GM19043 (cell line): Measurements from ENCODE around the gene INTS3.
A peak's percentile ranks its signal among the peaks of the same experiment; 100 is the strongest.
"Not testable (repeated sequence)": the region's sequence is repeated elsewhere in the genome, so short reads cannot be mapped to it uniquely, and the experiment has no call there.

Source experiments
- ATAC-seq: cut with Tn5 transposase; IDR thresholded peaks from one replicate; pipeline ENCODE4 v1.9.1; 2021; ENCODE audit warnings: low read depth; ENCODE audit not compliant: unreplicated experiment

INTS3 gene

DNA sequence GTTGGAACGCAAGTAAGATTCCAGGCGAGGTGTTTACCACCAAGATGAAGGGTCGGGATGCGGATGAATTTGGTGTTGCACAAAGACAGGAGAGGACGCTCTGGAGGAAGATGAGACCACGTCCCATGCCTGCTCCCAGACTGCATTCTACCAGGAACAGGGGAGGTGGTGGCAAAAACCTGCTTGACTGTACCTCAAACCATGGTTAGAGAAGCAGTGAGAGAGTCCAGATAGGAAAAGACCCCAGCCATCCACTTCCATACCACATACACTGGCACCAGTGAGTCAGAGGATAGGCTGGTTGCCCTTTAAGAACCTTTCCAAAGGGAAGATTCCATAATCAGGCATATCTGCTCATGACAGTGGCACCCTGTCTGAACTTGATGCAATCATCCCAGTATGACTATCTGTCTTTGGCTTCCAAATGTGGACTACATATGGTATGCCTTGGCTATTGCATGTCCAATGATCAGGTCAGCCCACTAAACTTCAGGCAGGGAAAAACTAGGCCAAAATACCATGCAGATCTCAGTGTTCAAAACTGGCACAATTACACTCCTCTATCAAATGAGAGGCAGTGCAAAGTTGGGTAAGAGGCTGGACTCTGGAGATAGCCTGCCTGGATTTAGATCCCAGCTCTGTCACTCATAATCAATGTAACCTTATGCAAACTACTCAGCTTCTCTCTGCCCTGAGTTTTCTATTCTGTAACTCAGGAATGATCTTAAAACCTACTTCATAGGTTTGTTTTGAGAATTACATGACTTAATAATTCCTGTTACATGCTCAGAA, 28.7 kb upstream of the INTS3 start:
- ATAC-seq: no peak

DNA sequence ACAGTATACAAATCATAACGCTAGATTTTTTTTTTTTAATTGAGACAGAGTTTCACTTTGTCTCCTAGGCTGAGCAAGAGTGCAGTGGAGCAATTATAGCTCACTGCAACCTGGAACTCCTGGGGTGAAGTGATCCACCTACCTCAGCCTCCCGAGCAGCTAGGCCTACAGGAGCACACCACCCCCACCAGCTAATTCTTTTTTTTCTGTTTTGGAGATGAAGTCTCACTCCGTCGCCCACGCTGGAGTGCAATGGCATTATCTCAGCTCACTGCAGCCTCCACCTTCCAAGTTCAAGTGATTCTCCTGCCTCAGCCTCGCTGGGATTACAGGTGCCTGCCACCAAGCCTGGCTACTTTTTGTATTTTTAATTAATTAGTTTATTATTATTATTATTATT, 28.1 kb upstream of the INTS3 start:
- no peak for ATAC-seq

DNA sequence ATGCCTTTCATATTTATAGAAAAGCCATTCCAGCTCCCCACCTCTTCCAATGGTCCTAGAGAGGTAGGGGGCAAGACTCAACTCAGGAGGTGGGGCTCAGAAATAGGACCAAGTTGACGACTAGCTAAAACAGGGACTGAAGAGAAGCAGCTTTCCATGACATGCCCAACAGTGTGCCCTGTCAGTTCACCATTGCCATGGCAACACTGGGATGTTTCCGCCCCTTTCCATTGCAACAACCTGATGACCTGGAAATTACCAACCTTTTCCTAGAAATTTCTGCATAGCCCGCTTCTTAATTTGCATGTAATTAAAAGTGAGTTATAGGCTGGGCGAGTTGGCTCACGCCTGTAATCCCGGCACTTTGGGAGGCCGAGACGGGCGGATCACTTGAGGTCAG, 22.4 kb upstream of the INTS3 start:
- ATAC-seq: no peak

DNA sequence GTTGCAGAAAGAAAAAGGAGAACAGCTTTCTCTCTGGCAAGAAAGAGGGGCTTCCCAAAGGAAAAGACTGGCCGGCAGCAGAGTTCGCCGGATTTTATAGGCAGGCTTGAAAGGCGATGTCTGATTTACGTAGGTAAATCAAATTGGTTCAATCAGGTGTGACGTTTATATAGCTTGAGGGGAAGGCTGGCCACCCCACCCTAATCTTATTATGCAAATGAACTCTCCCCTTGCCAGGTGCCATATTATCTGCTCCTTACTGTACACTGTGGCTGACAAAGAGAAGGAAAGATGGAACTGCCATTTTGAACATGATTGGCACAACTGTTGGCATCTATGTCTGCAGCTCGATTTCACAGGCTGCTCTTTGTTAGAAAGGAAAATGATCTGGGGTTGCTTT, 16.8 kb upstream of the INTS3 start:
- no peak for ATAC-seq

DNA sequence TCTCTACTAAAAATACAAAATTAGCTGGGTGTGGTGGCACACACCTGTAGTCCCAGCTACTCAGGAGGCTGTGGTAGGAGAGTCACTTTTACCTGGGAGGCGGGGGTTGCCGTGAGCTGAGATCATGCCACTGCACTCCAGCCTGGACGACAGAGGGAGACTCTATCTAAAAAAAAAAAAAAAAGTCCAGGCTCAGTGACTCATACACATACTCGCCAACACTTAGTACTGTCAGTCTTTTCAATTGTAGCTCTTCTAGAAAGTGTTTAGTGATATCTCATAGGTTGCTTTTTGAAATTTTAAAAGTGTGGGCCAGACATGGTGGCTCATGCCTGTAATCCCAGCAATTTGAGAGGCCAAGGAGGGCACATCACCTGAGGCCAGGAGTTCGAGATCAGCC, 11.6 kb upstream of the INTS3 start:
- not testable (repeated sequence) for ATAC-seq

DNA sequence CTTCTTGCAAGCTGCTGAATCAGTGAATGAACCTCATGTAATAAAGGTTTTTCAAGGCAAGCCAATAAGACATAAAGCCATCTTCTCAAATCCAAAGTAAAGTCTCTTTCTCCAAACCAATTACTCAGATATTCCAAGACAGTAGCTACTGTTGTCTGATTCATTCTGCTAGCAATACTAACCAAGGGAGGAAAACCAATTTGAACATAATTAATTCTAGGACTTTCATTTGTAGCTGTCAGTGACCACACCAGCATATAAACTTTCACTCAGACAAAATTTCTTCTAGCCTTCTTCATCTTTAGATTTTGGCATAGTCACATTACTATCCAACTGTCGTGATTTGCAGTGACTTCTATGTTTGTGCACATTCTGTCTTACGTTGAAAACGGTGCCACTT, 10.5 kb upstream of the INTS3 start:
- no peak for ATAC-seq

DNA sequence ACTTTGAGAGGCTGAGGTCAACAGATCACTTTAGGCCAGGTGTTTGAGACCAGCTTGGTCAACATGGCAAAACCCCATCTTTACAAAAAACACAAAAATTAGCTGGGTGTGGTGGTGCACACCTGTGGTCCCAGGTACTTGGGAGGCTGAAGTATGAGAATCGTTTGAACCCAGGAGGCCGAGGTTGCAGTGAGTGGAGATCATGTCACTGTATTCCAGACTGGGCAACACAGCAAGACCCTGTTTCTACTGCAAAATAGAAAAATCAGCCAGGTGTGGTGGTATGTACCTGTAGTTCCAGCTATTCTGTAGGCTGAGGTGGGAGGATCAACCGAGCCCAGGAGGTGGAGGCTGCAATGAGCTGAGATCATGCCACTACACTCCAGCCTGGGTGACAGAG, 4.2 kb upstream of the INTS3 start:
- ATAC-seq: no peak

DNA sequence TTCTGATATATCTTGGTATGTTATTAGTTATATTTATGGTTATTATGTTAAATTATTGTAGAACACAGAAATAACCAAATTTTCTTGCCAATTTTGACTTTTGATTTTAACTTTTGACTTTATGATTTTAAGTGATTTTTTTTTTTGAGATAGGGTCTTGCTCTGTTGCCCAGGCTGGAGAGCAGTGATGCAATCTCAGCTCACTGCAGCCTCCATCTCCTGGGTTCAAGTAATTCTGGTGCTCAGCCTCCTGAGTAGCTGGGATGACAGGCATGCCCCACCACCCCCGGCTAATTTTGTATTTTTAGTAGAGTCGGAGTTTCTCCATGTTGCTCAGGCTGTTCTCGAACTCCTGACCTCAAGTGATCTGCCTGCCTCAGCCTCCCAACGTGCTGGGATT, 3.2 kb upstream of the INTS3 start:
- not testable (repeated sequence) for ATAC-seq

DNA sequence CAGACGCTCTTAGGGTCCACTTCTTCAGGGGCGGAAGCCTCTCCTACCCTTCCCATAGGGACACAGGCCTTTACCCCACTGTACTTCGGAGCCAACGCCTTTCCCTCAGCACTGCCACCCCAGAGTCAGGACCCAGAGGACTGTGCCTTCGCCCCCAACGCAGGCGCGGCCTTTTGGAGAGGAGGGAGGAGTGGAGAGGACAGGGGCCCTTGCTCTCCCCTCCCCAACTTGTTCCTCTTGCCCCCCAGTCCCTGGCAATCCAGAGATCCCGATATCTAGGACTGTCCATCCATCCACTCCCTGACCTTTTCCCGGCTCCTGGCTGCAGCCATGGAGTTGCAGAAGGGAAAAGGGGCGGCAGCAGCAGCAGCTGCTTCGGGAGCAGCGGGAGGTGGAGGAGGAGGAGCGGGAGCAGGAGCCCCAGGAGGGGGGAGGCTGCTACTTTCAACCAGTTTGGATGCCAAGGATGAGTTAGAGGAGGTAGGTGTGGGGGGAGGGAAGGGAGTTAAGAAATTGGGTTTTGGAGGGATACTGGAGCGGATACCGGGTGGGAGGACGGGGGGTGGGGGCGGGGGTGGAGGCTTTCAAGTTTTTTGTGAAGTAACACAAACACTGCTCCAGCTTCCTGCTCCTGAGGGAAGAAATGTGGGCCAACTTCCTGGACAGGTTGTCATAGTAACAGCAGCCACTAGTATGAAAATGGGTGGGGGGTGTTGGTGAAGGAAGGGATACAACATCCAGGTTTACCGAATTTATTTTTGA, 636 bp downstream of the INTS3 start:
- ATAC-seq: no peak

DNA sequence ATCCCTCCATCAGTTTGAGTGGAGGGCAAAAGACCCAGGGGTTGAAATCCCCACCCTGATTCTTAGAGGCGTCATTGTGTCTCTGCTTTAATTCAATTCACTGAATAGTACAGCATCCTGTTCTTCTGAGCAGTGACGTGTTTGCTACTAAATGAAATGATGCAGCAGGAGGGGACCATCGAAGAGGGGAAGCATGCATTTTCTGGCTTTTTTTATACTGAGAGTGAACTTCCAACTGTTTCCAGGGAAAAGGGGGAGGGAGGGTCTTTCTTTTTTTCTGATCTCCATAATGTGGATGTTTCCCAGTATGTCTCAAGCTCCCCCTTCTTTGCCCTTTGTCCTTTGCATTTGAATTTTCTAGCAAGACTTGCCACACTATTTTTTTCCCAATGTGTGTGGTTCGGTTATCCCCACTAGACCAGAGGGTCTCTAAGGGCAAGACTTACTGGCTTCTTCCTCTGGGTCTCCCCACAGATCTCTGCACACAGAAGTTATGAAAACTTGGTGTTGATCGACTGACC, 2.7 kb downstream of the INTS3 start:
- ATAC-seq: no peak

DNA sequence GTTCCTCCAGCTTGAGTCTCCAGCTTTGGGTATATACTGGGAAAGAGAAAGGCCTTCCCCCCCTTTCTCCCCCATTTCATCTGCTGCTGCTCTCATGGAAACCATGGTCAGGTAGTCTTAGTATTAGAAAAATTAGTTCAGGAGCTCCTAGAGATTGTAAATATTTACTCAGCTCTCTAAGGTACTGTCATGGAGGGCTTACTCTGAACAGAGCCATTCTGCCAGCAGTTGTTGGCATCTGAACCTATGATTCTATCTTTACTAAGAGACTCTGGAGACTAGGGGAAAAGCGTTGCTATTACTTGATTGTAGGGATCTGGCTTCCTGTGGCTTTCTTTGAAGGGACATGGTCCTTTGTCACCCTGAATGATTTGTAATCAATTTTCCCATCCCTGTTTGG, 6.1 kb downstream of the INTS3 start:
- no peak for ATAC-seq

DNA sequence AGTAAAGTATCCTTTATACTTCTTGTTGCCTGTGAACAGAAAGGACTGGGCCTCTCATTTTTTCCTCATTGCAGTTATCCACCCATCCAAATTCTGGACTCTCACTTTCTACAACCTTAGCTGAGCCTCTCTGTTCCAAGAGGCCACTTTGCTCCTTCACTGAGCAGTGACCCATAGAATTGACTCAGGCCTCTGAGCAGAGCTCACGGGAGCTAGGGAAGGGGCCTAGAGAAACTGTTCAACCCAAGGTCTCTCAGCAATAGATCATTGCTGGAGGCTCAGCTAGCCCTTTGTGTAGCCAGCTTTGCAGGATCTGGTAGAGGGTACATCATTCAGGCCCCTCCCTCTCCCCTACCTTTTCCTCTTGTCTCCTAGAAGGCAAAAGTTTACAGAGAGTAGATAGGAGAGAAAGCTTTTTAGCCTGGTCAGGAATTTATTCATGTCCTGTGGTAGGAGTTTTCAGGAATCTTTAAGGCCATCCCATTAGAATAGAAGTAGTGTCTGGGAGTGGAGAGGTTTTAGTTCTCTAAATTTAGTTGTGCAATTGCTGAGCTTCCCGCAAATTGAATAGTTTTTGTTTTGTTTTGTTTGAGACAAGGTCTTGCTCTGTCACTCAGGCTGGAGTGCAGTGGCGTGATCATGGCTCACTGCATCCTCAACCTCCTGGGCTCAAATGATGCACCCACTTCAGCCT, 6.7 kb downstream of the INTS3 start:
- no peak for ATAC-seq

DNA sequence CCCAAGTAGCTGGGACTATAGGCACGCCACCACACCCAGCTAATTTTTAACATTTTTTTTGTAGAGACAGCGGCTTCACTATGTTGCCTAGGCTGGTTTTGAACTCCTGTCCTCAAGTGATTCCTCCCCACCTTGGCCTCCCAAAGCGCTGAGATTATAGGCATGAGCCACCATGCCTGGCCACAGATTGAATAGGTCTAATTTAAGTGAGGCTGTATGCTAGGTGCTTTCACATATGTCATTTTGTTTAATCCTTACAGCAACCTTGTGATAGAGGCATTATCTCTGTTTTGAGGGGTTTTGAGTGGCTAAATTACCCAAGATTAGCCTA, 7.2 kb downstream of the INTS3 start:
- no peak for ATAC-seq

DNA sequence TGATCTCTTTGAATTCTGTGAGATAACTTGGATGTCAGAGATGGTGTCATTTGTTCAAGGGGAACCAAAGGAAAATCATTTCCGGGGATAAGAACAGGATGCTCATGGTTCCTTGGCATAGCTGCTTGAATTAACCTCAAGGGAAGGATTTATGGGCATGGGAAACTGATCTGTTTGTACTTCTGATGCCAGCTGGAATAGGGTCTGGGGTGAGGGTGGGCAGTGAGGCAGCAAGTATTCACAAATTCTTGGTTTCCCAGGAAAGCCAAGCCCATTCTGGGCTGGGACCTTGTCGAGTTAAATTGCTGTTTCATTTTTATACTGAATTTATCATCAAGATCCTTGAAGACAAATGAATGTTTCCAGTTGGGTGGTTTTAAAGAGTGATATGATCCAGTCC, 14.1 kb downstream of the INTS3 start:
- ATAC-seq: no peak

DNA sequence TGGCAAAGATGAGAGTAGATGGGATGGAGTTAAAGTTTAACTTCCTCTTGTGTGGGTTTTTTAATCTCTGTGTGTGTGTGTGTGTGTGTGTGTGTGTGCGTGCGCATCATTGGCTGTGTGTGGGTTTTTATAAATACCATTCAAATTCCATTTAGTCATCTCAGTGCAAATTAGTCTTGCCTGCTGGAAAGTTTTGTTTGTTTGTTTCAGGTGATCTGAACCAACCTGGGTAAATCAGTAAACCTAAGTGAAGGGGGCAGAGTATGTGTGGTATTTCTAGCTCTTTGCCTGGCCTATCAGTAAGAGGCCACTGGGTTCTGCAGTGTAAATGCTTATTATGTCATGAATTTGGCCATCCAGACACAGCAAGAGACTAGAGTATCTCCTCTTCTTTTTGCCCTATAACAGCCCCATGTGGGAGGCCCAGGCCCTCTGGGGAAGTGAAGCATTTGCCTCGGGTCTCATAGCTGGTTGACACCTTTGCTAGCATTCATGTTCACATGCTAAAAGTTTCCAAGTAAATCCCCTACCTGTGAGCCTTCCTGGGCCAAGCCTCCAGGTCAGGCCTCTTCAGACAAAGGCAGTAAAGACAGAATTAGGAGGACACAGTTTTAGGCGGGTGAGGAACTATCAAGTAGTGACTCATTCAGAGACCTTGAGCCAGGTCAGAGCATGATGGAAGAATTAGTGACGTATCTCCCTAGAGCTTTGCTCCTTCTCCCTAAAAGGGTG, 14.7 kb downstream of the INTS3 start:
- peak; percentile 76 for ATAC-seq

DNA sequence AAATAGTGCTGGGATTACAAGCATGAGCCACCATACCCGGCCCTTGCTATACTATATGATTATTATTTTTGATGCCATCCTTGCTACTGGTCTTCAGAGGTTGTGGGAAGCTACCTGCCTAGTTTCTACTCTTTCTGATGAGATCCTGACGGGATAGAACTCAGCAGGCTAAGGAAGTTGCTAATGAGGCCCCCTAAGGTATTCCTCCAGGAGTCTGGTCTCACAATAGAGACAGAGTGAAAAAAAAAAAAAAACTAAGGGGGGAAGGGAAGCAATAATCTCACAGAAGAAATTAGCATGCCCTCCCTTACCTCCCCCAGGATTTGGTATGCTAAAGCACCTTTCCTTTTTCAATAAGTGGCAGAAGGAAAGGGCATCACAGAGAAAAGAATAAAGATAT, 17.6 kb downstream of the INTS3 start:
- ATAC-seq: no peak

DNA sequence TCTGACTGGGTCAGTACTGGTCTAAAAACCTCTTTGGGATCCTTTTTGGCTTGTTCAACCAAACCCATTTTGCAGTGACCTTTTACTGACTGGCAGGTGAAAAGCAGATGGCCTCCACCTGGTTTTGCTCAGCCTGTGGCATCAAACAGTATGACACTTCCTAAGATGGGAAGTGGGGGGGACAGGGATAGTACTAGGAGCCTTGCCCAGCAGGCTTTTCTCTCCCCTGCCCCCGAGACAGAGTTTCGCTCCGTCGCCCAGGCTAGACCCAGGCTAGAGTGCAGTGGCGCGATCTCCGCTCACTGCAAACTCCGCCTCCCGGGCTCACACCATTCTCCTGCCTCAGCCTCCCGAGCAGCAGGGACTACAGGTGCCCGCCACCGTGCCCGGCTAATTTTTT, 18.3 kb downstream of the INTS3 start:
- no peak for ATAC-seq

DNA sequence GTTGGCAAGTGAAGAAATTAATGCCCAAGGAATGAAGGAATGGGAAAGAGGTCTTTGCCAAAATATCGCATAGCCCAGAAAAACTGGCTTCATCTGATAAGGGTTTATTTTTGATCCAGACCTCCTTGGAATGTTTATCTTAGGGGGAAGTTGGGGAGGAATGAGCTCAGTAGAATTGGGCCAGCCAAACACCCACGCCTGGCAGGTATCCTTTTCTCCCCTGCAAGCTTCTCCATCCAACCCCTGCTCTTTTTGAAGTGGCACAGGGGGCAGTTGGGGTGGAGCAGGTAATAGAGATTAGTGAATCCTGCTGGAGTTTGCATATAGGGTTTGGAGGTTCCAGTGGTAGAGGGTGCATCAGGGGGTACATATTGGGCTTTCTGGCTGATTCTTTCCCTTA, 21.1 kb downstream of the INTS3 start:
- ATAC-seq: no peak

DNA sequence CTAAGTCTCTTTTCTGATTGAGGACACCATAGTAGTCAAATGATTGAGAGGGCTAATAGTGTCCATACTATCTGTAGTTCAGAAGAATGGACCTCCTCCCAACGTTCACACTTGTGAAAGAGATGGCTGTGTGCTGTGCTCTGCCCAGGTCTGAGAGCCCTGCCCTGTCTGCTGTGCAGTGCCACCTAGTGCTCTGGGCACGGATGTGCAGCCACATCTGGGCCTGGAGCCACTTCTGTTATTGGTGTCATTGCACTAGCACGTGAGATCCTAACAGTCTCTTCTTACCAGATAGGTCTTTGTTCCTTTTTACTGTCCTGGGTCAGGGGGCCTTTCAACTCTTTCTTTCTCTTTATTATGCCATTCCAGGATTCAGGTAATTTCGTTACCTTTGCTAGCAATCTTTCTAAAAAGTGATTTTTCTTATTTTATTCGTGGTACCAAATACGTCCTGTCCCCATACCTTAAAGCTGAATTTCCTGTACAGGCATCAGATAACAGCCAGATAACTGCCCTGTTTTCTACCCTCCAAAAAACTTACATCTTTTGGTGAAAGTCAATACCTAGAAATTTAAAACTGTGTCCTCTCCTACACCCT, 21.7 kb downstream of the INTS3 start:
- peak; percentile 94 for ATAC-seq
